Prostate gland (tissue), 2 donors: ENCODE data around the gene PPM1N. TPM values are rescaled to one million over a fixed set of nuclear protein-coding genes. Genes with fewer than 3 reads are reported as not detected.

ENCODE experiments used
- DNase-seq: peaks from one replicate; pipeline ENCODE4 v3.0.0-alpha.2; 2019; ENCODE audit warnings: low spot score
- H3K27ac ChIP-seq, 2 donors: fragments of 200-600 bp; sonication (generic); 2 replicates each; pipeline ENCODE4 v1.5.1; 2017 to 2019
- H3K27me3 ChIP-seq: fragments of 200-600 bp; sonication (generic); replicated peaks from 2 replicates; pipeline ENCODE4 v1.5.1; 2019; ENCODE audit not compliant: insufficient read depth
- H3K36me3 ChIP-seq, 2 donors: fragments of 200-600 bp; sonication (generic); 1 replicate in 1 of 2; 2 replicates in 1 of 2; pipeline versions ENCODE4 v1.5.1 to v1.8.1; 2017 to 2019
- H3K4me1 ChIP-seq: fragments of 200-600 bp; sonication (generic); replicated peaks from 2 replicates; pipeline ENCODE4 v1.5.1; 2019
- H3K4me3 ChIP-seq, 2 donors: fragments of 200-600 bp; sonication (generic); 2 replicates each; pipeline ENCODE4 v1.5.1; 2017 to 2019
- H3K9me3 ChIP-seq: fragments of 200-600 bp; sonication (generic); 2 replicates; pipeline ENCODE4 v1.5.1; 2017
- CTCF ChIP-seq, 4 experiments: fragments of 200-600 bp in 2 of 4; fragments of 450-650 bp in 2 of 4; sonication (generic) in 2 of 4; IDR thresholded peaks; 1 replicate in 3 of 4; 2 replicates in 1 of 4; pipeline ENCODE4 v1.5.1; 2016 to 2019; ENCODE audit warnings: antibody characterized with exemption in 4 of 4, mild to moderate bottlenecking in 2 of 4, moderate library complexity in 2 of 4
- POLR2A ChIP-seq: fragments of 450-650 bp; IDR thresholded peaks from one replicate; pipeline ENCODE4 v1.6.1; 2016; ENCODE audit warnings: antibody characterized with exemption, mild to moderate bottlenecking
- POLR2AphosphoS5 ChIP-seq: sonication (generic); formaldehyde crosslinking; IDR thresholded peaks from one replicate; pipeline ENCODE4 v1.6.1; 2017; ENCODE audit warnings: antibody characterized with exemption
- WGBS: methylation state at CpG from one replicate; pipeline ENCODE4 v1.1.5; 2018; 5-methylcytosine and 5-hydroxymethylcytosine counted together
- intact Hi-C: fragments of 100-400 bp; cut with DNase I; formaldehyde crosslinking; loops from one replicate; pipeline ENCODE4 v1.14.2; 2022
- total RNA-seq, 2 donors: library from RNA; depleted of rRNA; stranded (reverse); fragments of >200 nt; gene quantifications; one replicate each; pipeline ENCODE4 v1.1.0, GENCODE V29; 2016

PPM1N gene
- total RNA-seq, 2 donors from 2014 or later = 0.36 to 1.8 TPM

- intact Hi-C loops = no loop called here
- Histone ChIP-seq H3K9me3 (no peaks in the 10 kb centered on the region), H3K4me1 (peaks cover 10% of the 10 kb centered on the region), H3K36me3 (no peaks in the 10 kb centered on the region), H3K4me3 (no peak overlapping the region), H3K27ac (no peak overlapping the region), H3K27me3 (no peaks in the 10 kb centered on the region)
- DNase-seq = no peak
- TF ChIP-seq POLR2A = no peak
- no peak for TF ChIP-seq POLR2AphosphoS5
- no peak for TF ChIP-seq CTCF (IDR thresholded peaks at IDR 0.05)
- WGBS = 94% methylated on average over 15 of the region's 15 CpGs
Measured at GRCh38 chr19:45470762-45471081, 27.5 kb upstream of the PPM1N start.

- Histone ChIP-seq H3K27me3 (no peaks in the 10 kb centered on the region), H3K36me3 (no peaks in the 10 kb centered on the region), H3K4me3 (no peak overlapping the region), H3K9me3 (no peaks in the 10 kb centered on the region), H3K27ac (no peak overlapping the region), H3K4me1 (peaks cover 10% of the 10 kb centered on the region)
- TF ChIP-seq CTCF (IDR thresholded peaks at IDR 0.05) (no peak), POLR2AphosphoS5 (no peak), POLR2A (no peak)
- intact Hi-C loops = no loop called here
- no peak for DNase-seq
- WGBS = 87% methylated on average over 16 of the region's 16 CpGs
Measured at GRCh38 chr19:45471111-45471930, 26.9 kb upstream of the PPM1N start.

GRCh38 chr19:45471931-45472562 is 26.2 kb upstream of the PPM1N start:
- WGBS = 64% methylated on average over 7 of the region's 7 CpGs
- Histone ChIP-seq H3K36me3 (no peaks in the 10 kb centered on the region), H3K4me1 (peaks cover 10% of the 10 kb centered on the region), H3K9me3 (no peaks in the 10 kb centered on the region), H3K27me3 (no peaks in the 10 kb centered on the region), H3K4me3 (no peak overlapping the region), H3K27ac (no peak overlapping the region)
- no peak for DNase-seq
- intact Hi-C loops = no loop called here
- TF ChIP-seq POLR2A = no peak
- TF ChIP-seq POLR2AphosphoS5 = no peak
- no peak for TF ChIP-seq CTCF (IDR thresholded peaks at IDR 0.05)

GRCh38 chr19:45472563-45473366 is 25.5 kb upstream of the PPM1N start:
- WGBS = 28% methylated on average over 44 of the region's 44 CpGs
- no peak overlapping the region for H3K4me3 ChIP-seq

More at GRCh38 chr19:45472563-45473366, 25.5 kb upstream of the PPM1N start:
- TF ChIP-seq CTCF (IDR thresholded peaks at IDR 0.05) (no peak), POLR2AphosphoS5 (no peak), POLR2A (no peak)
- DNase-seq = no peak
- Histone ChIP-seq H3K36me3 (no peaks in the 10 kb centered on the region), H3K4me1 (peaks cover 10% of the 10 kb centered on the region), H3K9me3 (no peaks in the 10 kb centered on the region), H3K27me3 (no peaks in the 10 kb centered on the region), H3K27ac (no peak overlapping the region)
- intact Hi-C loops = no loop called here
